GM19468 (cell line): Measurements from ENCODE around the gene EHD4.

Source experiments
- ATAC-seq: cut with Tn5 transposase; IDR thresholded peaks from one replicate; pipeline ENCODE4 v1.9.1; 2021; ENCODE audit warnings: mild to moderate bottlenecking, moderate library complexity, moderate number of reproducible peaks; ENCODE audit not compliant: unreplicated experiment; ENCODE audit errors: extremely low read depth

EHD4 gene

DNA sequence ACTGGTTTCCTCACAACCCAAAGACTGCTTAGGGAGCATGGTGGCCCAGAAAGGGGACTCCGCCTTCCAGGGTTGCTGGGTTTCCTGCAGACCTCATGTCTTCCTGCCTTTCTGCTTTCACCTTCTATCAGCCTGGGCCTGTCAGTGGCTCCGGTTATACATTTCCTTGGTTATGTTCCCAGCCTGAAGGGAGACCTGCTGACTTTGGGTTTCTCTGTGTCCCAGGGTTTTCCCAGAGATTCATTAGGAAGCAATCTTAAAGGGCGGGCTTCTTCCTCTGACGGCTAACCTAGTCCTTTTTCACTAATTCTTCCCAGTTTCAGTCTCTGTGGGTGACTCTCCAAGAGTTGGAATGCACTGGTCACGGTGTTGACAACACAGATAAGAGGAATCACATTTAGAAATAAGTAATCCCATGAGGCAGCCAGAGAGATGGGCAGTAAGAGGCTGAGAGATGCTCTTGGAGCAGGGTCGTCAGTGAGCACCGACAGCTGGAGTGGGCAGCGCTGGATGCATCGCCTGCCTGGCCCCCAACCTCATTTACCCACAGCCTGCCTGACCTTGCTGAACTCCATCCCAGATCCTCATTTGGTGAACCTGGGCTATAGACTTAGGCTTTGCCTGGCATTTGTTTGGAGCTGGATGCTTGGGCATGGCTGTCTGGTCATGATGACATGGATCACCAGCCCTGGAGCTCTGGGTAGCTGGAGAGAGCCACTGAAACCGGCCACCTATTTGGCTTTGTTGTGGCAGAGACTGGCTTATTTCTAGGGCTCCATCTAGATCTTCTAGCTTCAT, 10.0 kb upstream of the EHD4 start:
- ATAC-seq = no peak

DNA sequence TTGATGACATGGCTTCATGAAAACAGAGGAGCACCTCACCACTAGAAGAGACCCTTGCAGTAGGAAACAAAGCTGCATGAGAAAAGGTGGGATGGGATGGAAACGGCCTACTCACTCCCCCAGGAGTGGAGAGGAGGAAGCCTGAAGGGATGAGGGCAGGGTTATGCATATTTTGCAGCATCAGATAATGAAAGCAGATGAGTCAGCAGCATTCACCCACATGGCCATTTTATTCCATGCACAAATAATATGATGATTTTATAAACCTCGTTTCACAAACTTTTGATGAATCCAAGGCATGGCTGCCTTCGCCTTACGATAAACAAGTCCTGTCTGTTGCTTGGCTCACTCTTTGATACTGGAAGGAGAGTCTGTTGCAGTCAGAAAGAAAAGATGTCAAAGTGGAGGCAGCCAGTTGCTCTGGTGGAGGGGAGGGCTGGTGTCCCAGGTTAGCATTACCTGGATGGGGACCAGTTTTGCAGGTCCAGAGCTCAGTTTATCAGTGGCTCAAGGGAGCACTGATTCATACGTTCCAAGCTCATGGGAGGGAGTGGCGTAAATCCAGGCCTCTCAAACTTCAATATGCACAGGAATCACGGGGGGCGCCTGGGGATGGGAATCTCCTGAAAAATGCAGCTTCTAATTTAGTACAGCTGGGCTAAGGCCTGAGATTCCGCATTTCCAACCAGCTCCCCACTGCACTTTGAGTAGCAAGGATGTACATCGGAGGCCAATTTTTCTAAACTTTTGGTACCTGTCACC, 9.2 kb upstream of the EHD4 start:
- no peak for ATAC-seq

DNA sequence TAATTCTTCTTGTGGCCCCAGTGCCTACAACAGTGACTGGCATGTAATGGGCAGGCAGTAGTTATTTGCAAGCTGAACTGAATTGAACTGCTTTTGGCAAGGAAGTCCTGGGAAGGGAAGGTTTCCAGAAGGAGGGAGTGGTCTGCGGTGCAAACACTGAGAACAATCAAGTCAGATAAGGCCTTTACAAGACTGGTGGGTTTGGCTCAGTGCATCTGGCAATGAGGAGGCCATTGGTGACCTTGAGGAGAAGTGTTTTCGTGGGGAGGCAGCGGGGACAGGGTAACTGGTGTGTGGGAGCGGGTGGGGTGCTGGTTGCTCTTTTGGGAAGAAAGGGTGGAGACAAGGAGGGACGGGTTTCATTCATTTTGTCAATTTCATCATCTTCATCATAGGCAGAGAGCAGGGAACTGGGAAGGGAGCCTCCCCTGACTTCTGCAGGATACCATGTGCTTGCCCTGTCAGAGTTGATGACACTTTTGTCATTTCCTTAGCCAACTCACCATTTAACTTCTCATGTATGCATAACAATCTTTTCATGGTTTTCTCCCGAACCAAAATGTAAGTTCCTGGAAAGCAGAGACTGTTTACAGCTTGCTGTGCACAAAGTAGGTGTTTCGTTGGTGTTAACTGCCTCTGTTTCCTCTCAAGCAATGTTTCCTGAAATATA, 8.4 kb upstream of the EHD4 start:
- no peak for ATAC-seq

DNA sequence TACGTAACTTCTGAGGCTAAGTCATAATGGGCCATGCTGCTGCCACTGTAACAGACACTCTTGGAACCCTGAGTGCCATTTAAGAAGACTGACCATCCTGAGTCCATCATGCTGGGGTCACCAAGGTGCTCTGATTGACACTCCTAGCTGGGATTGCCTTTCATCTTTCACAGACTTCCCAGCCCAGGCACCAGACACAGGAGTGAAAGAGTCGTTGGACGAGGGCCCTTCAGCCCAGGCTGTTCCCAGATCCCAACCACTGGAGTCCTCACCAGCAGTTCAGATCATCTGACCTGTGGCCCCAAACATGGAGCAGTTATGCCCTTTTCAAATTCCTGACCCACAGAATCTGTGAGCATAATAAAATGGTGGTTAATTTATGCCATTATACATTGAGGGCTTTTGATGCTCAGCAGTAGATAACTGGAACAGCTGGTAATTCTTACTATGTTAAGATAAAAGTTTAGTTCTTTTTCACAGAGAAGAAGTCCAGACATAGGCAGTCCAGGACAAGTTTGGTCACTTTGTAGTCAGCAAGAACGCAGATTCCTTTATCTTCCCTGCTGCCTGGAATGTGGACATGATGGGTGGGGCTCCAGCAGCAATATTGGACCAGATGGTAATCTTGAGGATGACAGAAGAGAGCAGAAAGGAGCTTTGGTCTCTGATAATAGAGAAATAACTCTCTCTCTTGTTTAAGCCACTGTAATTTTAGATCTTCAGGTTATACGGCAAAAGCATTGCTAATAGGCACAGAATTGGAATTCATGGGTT, 7.3 kb upstream of the EHD4 start:
- no peak for ATAC-seq

DNA sequence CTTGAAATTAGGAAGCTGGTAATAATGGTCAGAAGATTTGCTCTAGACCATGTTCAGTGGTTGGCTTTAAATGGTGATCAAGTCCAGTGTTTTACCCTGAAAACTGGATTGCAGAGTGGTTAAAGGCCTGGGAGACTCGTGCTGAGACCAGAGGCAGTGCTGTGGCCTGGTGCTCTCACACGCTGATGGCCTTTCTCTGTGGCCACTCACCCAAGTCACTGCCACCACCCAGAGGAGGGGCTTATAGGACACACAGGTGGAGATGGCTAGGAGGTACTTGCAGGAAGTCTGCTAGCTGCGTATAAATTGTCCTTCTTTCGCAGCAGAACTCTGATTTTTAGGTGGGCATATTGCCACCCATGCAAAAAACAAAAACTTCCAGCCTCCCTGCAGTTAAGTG, 6.2 kb upstream of the EHD4 start:
- no peak for ATAC-seq

DNA sequence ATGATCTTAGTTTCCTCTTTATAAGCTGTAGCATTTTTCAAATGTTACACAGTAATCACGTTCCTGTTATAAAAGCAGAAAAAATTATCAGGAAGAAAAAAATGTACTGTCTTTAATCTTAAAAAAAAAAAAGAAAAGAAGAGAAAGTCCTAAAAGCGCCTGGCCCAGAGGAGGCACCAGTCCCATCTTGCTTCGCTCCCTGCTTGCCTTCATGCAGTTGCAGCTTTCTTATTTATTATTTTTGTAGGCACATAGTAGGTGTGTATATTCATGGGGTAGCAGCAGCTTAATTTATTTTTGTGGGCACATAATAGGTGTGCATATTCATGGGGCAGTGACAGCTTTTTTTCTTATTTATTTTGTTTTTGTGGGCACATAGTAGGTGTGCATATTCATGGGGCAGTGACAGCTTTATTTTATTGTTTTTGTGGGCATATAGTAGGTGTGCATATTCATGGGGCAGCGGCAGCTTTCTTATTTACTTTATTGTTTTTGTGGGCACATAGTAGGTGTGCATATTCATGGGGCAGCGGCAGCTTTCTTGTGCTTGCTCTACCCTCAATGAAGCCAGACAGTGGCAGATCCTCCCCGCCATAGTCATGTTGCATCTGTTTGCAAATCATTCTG, 5.5 kb upstream of the EHD4 start:
- ATAC-seq = no peak

DNA sequence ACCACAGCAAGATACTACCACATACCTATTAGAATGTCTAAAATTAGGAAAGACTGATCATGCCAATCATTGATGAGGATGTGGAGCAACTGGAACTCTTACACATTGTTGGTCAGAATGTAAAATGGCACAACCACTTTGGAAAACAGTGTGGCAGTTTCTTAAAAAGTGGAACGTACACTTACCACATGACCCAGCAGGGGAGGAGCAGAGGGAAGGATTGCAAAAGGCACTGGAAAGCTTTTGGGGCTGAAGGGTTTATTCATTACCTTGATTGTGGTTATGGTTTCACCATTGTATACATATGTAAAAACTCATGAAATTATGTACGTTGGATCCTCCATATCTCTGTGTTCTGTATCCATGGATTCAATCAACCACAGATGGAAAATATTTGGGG, 3.3 kb upstream of the EHD4 start:
- ATAC-seq = no peak

DNA sequence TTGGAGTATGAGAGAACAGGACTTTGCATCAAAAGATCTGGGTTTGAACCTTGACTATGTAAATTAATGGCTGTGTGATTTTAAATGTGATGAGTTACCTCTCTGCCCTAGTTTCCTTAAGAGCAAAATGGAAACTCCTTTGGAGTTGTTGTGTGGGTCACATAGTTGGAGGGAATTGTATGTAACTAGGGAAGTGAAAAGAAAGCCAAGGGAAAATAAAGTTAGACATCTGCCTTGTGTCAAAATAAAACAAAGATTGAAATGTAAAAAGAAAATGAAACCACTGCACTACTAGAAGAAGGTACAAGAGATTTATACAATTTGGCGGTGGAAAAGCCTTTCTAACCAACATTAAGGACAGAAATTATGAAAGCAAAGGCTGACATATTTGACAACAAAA, 1.7 kb upstream of the EHD4 start:
- no peak for ATAC-seq

DNA sequence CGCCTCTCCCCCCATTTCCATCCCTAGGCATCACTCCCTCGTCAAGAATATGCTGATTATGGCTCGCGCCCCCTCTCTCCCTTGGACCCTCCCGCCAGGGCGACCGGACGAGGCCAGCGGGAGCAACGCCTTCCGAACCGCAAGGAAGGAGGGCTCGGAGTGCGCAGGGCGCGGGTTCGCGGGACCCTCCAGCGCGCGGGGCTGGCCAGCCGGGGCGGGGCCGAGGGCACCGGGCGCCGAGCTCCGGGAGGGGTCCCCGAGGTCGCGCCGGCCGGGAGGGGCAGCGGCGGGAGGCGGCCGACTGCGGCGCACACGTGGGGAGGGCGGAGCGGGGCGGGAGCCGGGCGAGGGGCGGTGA, 483 bp downstream of the EHD4 start:
- no peak for ATAC-seq

DNA sequence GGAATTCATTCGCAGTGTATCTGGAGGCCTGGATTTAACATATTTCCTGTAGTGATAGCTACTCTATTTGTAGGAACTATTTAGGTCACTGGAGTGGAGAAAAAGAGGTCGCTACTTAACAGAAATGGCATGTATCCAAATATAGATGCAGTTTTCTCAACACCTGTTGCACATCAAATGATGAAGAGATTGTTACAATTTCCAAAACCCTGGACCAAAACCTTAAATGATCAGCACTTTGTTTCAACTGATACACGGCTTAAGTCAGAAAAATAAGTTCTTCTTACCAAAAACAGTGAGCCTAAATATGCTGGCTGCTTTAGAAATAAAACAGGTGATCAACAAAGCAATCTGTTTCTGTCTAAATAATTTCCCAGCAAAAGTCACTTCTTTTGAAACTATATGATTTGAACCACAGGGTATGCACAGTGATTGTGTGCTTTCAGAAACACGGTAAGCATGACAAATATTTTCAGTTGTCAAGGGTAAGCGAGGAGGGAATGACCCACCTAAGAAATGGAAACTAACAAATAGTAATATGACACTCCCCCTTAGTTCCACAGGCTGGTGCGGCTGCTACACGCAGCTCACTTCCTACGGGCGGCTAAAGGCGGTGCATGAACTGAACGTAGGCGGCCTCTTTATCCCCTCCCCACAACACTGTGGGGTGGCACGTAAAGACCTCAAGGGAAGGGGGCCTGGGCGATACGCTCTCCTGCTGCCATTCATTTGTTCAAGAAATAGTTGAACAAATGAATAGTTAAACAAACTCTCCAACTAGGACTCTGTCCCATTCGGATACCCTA, 1.1 kb downstream of the EHD4 start:
- ATAC-seq = peak; percentile 23

DNA sequence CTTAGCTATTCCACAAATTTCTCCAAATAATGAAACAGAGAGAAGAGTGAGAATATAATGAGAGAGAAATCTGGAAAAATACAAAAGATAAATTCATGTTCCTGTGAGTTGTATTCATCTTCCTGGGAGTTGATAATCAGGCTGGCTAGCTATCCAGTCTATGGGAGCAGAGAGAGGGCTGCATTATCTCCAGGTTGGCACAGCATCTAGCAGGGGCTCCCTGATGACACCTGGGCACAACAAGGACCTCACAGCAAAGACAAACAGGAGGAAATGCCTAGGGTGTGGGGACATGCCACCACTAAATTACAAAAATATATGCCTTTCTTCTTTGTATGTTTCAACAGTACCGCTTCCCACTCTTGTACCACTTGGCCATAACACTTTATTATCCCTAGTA, 1.9 kb downstream of the EHD4 start:
- no peak for ATAC-seq

DNA sequence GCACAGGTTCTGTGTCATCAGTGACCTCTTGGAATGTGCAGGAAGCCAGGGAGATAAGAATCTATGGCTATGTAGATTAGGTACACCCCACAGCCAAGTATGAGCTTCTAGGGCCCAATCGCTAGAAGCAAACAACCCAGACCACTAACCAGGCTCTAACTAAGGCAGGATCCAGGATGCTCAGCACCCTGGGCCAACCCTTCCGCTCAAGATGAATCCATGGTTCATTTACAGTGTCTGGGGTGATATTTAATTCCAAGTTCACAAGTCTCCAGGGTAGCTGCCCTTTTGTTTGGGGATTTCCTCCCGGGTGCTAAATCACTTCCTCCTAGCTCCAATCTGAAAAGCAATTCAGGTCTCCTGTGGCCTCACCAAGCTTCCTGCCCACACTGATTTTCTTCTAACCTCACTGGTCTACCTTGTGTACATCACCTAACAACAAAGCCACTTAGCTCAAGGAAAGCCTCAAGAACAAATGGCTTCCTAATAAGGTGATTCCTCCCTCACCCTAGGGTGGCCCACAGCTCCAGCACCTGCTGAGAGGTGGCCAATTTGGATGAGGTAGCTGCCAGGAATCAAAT, 2.4 kb downstream of the EHD4 start:
- no peak for ATAC-seq

DNA sequence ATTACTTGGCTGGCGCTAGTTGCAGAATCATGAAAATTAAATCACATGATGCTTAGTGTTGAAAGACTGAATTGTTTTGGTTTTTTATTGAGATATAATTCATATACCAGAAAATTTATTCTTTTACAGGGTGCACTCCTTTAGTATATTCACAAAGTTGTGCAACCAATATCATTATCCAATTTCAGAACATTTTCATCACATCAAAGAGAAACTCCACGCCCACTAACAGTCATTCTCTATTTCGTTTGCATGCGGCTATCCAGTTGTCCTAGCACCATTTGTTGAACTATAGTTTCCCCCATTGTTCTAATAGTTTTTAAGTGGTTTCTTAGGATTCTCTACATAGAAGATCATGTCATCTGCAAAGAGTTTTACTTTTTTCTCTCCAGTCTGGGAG, 3.7 kb downstream of the EHD4 start:
- ATAC-seq = no peak

DNA sequence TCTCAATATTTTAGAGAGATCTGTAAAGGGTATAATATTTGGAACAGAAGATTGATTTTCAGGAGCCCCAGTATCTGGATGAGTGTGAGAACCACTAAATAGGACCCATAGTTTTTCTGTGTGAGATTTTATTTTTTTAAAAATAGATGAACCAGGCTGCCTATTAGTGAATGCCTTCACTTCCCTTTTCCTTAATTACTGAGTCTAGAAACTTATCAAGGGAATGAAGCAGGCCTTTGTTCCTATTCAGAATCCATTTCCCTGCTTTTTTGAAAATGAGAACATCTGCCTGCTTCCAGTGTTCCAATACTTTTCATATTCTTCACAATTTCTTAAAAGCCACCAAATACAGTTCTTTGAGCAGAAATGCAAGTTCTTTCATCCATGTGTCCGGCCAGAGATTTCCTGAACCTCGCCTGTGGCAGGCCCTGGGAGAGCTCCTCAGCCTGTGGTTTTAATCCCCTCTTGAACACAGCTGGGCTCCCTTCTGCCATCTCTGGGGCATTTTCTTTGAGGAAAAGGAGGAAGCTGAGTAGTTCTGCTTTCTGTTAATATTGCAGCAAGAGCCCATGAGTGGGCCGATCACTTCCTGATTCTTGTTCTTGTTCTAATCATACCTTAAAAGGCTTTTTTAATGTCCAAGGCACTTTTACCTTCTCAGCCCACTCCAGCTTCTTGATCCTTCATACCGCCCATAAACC, 4.7 kb downstream of the EHD4 start:
- no peak for ATAC-seq

DNA sequence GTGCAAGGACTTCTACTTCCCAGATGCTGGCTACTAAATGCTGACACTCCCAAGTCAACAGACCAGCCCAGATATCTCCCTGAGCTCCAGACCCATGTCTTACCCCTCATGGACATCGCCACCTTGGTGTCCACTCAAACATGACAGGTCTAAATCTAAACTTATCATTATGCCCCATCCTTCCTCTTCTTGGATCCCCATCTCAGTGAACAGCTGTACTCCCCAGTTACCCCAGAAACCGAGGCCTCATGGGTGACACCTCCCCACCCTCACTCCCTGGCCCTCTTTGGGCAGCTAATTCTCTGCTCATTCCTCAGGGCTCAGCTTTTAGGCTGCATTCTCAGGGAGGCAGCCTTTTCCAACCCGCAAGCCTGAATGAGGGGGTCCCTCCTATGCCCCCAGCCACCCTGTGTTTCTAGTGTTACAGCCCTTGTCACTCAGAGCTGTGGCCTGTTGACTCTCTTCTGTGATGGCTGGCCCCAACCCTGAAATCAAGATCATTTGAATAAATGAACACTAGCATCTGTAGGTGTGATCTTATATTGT, 5.4 kb downstream of the EHD4 start:
- ATAC-seq = no peak

DNA sequence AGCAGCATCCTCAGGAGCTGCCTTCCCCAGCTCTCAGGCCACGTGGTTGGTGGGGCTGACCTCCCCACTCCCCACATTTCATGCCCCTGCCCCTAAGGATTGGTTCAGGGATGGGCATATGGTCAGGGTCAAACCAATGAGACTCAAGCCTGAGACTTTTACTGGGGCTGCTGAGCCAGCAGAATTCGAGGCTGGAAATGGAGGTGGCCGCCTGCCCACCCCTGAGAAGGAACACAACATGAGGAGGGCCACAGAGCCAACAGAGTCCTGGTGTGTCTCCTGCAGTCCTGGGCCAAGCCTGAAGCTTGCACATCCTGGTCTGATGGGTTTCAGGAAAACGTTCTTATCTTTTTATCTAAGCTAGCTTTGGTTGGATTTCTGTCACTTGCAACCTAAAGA, 5.9 kb downstream of the EHD4 start:
- ATAC-seq = no peak

DNA sequence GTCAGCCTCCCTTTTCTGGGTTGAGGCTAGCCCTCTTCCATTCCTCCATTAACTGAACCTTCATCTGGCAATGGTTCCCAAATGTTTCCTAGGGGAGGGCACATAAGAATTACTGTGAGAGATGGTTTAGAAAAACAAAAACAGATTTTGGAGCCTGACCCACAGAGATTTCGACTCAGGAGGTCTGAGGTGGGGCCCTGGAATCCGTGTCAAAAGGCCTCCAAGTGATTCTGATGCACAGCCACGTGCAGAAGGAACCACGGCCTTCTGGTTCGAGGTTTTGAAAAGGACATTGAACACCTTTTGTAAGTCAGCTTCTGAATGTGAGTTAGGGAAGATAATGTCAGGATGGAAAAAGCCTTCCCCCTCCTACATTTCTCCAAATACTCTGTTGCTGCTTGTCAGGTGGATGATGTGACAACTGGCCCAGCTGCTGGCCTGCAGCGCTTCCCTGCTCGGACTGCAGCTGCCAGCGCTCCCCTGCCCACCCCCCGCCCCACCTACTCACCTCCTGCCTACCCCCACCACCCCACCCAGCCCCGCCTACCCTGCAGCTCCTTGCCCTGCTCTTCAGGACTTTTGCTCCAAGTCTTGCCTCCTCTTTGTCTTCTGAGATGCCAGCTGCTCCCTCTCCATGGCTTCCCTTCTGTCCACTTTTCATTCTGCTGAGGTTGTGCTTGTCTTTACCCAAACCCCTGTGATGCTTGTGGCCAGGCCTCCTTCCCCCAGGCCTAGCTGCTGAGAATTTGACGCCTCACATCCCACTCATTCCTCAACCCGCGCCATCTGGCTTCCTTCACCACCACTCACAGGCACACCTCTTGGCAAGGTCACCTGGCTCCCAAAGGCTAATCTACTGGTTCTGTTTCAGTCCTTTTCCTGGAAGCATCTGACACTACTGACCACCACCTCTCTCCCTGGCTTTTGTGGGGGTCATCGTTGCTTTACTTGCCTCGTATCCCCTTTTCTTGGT, 6.6 kb downstream of the EHD4 start:
- ATAC-seq = no peak
